ENCODE measurements around the gene IRF2BP2.

Gene IRF2BP2

DNA sequence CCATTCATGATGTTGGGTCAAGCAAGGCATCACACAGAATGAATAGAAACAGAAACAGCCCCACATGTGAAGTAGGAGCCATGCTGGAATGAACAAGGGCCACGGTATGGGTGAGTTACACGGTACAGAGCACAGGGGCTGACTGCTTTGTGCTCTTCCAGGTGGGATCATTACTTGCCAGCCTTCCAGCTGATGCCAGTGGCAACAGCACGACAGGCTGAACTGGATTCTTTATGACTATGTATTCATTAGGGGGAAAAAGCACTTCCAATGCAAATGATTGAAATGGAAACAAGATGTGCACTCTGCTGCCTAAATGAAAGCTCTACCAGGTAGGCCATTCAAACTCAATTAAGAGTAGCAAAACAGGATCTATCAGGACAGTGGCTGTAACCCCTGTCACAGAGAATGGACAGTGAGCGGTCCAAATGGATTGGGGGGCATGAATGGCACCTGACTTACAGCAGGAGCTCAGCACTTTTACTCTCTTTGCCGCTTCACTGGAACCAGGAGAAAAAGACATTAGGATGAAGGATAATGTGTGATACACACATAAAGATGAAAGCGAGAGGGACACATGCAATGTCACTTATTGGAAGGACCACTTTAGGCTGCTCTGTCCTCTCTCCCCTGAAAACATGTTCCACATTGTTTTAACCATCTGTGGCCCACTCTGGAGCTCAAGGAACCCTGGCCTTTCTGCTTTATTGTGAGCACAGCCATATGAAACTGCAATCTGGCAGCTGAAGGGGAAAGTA, 23.4 kb upstream of the IRF2BP2 start:
- DNase-seq = no peak

DNA sequence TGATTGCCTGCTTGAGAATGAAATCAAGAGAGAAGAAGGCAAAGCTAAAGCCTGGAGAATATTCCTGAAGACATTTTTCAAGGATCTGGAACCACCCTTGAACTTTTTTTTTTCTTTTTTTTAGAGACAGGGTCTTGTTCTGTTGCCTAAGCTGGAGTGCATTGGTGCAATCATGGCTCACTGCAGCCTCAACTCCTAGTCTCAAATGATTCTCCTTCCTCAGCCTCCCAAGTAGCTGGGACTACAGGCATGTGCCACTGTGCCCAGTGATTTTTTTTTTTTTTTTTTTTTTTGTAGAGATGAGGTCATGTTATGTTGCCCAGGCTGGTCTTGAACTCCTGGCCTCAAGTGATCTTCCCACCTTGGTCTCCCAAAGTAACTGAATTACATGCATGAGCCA, 22.2 kb upstream of the IRF2BP2 start:
- DNase-seq = no peak

DNA sequence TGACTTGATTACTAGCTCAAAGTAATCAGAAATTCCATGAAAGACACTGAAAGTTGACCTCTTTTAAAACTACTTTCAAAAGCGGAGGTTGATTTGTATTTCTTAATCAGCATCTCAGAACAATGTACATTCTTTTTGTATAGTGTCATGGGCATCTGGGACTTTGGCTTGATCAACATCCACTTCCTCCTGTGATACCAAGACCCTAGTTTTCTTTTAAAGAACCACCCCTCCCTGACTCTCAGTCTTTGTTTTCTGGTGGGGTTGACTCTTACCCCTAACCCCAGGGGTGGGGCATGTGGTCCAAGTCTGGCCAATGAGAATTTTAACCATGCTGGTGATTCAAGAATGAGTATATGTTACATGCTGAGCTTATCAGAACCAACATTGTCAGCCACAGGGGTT, 21.7 kb upstream of the IRF2BP2 start:
- DNase-seq = no peak

DNA sequence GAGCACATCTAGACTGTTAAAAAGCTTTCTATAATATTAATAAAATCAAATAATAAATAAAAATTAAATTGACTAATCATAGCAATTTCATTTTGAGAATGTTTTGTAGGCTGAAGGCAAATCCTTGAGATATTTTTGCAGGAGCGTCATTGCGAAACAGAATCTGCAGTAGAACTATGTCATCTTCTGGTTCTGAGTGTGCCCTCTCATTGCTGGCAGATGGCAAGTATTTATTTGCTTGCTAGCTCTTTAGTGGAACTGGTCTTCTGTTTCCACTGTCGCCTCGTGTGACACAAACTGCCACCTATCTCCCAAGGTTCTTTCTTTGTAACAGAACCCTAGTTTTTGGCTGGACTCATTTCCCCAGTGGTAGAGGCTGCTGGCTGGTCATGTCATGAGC, 19.0 kb upstream of the IRF2BP2 start:
- no peak for DNase-seq

DNA sequence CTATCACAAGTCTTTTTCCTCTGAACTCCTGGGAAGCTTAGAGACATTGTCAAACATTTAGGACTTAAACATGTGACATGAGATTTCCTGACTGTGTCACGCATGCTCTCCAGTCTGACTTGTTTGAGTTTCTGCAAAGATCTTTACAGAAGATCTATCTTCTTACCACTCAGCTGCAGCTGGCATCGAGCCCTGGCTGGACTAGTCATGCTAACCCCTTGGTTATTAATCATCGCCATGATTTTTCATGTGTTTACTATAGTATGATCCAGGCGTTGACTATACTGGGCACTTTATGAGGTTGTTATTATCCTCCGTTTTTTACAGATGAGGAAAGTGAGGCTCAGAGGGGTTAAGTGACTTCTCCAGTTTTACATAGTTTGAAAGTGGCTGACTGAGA, 18.1 kb upstream of the IRF2BP2 start:
- DNase-seq = no peak

DNA sequence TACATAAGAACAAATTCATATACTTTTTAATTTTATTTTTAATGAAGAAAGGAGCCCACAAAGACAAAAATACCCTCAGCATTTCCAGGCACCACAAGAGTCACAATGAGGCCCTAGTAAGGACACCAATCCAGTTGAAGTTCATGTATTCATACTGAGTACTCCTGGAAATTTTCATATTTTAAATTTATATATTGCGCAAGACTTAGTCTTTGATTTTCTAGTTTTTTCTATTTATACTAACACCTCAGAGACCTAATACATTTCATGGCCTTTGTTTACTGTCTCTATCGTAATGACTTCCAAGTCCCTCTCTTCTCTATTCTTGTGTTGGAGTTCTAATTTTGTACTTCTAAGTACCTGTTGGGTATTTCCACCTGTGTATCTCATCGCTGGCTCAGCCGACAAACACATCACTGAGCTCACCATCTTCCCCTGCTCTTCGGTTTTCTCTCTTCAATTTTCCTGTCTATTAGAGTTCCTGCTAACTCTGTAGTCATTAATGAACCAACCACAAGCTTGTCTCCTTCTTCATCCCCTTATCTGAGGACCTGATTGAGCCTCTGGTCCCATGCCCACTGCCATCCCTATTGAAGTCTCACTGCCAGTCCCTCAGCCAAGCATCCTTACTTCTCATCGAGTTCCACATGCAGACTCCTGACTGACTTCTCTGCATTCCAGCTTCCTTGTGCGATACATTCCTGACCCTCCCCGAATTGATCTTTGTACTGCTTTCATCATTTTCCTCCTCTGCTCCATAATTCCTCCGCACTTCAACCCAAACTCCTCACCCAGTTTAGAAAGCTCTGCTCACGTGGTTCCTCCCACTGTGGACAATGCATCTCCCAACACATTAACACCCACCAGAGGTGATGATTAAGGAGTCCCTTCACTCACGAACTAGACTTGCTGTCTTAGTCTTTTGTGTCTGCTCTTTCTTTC, 17.3 kb upstream of the IRF2BP2 start:
- no peak for DNase-seq

DNA sequence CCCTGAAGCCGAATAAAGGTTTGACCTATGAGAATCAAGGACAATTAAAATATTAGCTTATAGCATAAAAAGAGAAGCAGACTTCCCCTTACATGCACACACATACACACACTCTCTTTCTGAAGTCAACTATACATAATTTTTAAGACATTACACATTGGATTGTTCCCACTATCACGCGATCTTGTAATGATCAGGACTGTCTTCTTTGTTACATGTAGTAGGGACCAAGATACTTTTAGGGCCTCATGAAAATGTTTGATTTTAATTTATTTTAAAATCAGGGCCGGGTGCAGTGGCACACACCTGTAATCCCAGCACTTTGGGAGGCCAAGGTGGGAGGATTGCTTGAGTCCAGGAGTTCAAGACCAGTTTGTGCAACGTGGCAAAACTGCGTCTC, 16.4 kb upstream of the IRF2BP2 start:
- no peak for DNase-seq

DNA sequence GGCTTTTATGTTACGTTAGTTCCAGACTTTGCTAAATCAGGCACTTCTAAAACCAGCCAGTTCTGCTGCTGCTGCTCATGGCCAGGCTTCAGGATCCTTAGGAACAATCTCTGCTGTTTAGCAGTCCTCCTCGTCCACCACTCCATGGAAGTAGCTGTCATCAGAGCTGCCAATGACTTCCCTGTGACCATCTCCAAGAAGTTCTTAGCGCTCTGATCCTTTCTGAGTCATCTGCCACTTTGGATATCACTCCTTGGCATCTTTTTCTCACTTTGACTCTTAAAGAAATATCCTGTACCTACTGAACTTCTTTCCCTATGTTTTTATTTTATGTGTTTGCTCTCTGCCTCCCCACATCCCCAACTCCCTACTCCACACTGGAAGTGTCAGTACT, 14.7 kb upstream of the IRF2BP2 start:
- DNase-seq = no peak

DNA sequence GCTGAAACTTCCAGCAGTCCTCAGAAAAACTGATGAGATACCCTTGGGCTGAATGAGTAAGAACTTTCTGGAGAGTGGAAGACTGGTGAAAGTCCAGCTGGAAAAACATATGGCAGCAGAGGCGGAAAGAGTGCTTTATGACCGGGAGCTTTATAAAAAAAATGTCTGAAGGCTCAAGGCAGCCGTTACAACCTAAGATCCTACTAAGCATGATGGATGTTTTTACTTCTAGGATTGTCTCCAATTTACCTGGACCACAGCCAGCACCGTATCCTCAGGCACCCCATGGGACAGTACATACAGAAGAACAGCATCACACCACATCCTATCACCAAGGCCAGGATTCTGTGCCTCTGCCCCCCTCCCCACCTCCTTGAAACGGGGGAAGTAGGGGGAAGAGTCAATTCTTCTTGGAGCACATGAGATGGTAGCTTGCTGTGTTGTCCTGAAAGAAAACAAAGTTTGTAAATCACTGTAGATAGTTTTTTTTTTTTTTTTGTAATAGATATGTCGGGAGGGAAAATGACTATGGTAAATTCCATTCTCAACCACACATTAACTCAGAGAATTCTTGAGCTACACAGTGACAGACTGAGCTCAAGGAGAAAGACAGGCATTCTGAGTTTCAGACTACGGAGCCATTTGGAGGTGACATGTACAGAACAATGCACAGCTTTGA, 11.8 kb upstream of the IRF2BP2 start:
- no peak for DNase-seq

DNA sequence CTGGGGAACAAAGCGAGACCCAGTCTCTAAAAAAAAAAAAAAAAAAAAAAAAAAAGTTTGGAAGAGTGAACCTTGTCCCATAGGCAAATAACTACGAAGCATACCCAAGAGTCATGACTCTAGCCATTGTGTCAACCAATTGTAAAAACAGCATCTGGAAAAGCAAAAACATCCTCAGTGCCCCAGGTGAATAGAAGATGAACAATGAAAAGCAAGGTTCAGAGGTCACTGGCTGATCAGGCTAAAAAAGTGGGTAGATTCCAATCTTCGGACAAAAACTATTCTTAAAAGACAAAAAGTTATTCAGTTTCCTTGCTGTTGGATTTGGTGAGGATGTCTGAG, 11.1 kb upstream of the IRF2BP2 start:
- DNase-seq = no peak

DNA sequence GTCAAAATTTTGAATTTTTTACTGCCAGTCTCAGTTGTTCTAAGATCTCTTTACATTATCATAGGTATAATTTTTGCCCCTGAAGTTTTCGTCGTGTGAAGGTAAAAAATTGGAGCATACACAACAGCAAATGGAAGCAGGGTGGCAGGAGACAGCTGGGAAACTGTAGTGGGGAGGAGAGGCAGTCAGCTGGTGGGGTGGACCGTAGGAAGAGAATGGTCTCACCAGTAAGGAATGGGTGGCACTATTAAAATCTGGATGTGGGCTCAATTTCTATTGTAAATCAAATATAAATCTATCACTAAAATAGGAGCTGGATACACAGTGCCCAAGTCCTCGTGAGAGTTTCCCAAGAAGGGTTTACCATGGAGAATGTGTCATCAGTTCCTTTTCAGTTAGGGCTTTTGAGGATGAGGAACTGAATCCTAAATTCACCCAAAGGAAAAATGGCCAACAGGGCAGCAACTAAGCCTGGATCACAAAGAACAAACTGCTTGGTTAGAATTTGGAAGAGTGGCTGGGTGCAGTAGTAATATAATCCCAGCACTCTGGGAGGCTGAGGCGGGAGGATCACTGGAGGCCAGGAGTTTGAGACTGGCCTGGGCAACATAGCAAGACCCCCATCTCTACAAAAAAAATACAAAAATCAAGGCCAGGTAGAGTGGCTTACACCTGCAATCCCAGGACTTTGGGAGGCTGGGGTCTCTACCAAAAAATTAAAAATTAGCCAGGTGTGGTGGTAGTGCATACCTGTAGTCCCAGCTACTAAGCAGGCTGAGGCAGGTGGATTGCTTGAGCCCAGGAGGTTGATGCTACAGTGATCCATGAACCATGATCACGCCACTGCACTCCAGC, 10.5 kb upstream of the IRF2BP2 start:
- no peak for DNase-seq

DNA sequence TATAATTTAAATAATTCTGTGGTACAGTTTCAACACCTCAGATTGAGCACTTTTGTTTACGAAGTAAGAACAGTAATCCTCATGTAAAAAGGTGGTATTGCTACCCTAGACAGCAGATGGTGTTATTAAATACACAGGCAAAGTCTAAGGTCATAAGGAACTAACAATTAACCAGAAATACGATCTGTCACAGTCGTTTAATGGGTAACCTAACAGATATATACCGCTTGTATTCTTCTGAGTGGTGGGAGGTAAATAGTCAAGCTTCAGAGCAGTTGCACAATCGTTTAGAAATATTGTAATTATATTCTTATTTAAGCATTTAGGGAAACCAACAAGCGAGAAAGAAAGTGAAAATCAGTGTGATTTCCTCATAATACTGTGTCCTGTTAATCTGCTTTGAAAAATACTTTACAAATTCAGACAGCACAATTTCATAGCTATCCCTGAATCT, 9.8 kb upstream of the IRF2BP2 start:
- no peak for DNase-seq

DNA sequence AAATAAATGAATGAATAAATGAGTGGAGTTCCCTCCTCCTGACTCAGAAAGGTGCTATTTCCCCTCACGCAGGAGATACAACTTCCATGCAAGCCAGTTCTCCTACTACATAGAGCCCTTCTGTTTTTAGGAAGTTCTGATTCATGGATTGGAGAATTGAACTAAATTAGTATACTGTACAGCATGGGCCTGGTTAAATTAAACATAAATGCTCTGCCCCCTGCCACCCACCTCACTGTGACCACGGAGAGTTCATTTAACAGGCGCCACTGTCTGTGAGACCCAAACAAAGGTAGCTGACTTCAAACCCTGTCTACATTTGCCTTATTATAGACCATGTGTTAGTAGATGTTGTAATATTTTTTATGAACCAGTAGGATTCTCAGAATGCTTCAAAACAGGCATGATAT, 9.1 kb upstream of the IRF2BP2 start:
- no peak for DNase-seq

DNA sequence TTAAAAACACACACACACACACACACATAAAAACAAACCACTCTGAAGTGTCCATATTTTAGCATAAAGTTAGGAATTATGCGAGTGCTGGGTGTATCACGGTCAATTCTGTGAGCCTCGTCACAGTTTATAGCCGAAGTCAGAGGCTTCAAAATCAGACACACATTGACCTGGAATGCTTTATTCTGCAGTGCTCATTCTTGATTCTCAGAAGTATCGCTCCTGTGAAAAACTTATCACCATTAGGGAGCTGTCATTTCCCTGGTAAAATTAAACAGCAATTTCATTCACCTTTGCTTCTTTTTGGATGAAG, 8.7 kb upstream of the IRF2BP2 start:
- no peak for DNase-seq

DNA sequence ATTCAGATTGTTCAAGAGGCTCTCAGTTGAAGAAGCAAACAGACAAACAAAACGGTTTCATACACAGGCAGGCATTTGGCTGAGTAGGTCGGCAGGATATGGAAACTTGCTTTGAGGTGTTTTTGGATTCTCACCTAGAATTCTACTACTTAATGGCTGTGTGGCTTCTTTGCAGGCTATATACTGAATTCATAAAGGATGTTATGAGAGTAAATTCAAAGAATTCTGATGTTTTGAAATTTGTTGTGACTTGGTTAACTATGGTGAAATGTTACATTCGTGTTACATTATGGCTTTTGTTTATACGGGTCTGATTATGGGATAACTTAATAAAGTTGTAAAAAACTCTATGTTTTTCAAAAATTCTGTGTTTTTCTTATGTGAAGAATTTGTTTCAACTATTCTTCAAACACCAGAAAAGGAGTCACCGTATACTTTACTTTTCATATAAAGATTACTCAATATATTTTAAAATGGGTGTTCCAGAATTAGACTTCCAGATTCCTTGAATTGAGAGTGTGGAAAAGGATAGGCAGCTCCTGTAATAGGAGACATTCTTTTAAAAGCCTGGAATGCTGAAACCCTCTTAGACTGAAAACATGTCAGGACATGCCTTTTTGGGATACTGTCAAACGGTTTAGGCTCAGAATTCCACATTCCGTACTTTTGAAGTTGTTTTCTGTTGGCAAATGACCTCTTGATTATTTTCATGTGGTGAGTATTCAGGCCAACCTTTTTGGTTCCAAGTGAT, 8.2 kb upstream of the IRF2BP2 start:
- no peak for DNase-seq

DNA sequence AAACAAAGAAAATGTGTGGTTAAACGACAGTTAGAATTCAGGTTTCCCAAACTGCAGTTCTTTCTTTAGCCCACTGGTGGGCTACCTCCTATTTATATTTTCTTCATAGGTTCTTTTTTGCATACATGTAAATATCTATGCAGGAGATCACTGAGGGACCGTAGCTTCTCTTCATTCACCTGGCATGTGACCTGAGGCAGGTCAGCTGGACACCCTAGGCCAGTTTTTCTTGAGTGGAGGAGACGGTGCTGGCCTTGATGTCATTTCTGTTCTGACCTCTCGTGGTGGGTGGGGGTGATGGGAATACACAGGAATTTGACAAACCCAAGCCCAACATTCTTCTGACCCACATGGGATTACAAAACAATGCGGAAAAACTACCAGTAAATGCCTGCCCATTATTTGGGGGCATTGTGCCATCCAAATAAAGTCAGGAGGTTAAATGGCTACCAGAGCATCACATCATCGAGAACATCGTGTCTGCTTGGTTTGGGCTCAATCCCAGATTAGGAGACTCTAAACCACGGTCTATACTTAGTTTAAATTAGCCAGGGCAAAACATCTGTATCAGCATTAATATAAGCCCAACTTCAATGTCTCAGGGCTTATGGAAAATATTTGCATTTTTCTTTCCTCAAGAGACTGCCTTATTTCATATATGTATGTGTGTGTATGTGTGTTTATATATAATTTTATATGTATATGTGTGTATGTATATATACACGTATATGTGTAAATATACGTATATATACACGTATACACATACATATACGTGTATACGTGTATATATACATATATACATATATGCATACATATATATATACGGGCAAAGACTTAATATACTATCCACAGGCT, 7.4 kb upstream of the IRF2BP2 start:
- DNase-seq = peak in 1 of 2 experiments; percentile 29

DNA sequence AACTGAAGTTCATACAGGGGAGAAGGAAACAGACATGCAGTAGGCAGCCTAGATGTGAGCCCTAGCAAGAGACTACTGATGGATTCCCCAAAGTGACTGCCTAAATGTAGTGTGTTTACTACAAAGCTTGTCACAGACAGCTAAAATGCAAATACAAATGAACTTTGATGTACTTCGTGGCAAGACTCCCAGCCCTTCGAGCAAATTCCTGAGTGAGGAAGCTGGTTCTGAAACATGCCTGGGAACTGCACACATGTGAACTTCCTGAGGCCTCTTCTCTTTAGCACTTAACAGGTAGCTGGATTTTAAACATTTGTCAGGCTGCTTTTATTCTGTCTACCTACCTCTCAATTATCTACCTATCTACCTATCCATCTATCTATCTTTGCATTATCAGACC, 6.7 kb upstream of the IRF2BP2 start:
- DNase-seq = no peak

DNA sequence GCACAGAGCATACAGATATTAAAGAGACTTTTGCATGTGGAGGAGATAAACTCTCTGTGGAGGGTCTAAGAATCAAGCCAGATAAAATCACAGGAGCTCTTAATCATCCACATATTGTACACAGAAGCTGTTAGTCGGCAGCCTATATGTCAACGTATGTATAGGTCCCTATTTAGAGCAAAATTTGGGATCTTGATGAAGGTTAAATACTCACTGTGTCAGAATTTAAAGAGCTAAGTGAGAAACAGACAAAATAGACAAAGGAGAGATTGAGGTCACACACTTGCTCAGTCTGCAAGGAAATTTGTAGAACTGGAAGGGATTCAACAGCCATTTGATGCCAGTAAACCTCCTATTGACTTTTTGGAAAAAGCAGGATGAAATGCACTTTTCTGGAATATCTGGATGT, 4.1 kb upstream of the IRF2BP2 start:
- DNase-seq = no peak

DNA sequence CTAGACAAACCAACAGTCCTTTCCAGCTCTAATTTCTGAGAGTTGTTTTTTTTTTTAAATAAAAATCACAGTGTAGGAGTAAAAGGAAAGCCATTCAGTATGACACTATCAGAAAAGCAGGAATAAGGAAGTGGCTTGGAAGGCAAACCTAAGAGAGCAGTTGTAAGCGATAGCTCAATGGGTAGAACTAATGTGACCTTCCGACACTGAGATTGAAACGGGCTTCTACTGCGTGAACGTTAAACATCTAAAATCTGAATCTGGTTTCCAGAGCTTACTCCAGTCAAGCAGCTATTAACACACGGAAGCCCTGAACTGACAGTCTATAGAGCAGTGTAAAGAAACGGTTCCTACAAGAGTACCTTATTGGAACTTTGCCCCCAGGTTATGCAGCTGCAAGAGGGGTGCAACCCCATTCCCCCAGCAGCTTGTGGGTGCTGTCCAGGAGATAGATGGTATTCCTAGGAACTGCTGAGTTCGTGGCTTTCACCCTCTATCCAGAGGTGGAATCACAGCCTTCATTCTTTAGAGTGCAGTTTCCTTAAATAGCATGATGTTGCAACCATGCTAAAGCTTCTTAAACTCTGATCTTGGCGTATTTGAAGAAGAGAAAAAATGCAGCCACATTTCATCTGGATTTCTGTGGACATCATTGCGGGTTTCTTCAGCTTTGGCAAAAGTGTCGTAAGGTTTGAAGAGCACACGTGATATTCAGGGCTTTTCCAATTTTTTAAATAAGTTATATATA, 3.3 kb upstream of the IRF2BP2 start:
- DNase-seq = peak; percentile 64 to 69

All from Kasumi-1 (cell line).